HG03039 (cell line): ENCODE results near the gene AP4M1.

Experiments used
- ATAC-seq: cut with Tn5 transposase; IDR thresholded peaks from one replicate; pipeline ENCODE4 v1.9.1; 2021; ENCODE audit warnings: mild to moderate bottlenecking, moderate library complexity; ENCODE audit not compliant: unreplicated experiment

Gene AP4M1

DNA sequence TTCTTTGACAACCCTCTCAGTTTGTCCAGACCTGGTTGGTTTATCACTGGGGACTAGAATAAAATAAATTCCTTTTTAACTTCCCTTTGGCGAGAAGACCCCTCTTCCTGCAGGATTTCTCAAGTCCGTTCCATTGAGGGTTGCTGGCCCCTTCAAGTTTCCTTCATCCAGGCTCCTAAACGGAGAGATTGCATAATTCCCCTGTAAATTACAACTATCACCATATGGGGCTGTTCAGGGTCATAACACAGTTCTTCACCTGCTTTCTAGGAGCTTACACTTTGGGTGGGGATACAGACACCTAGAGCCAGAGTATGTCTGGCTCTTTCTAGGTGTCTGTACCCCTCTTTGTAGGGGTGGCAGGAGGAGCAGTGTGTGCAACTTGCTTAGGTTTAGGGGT lies 15.9 kb upstream of the AP4M1 start:
- ATAC-seq = no peak

DNA sequence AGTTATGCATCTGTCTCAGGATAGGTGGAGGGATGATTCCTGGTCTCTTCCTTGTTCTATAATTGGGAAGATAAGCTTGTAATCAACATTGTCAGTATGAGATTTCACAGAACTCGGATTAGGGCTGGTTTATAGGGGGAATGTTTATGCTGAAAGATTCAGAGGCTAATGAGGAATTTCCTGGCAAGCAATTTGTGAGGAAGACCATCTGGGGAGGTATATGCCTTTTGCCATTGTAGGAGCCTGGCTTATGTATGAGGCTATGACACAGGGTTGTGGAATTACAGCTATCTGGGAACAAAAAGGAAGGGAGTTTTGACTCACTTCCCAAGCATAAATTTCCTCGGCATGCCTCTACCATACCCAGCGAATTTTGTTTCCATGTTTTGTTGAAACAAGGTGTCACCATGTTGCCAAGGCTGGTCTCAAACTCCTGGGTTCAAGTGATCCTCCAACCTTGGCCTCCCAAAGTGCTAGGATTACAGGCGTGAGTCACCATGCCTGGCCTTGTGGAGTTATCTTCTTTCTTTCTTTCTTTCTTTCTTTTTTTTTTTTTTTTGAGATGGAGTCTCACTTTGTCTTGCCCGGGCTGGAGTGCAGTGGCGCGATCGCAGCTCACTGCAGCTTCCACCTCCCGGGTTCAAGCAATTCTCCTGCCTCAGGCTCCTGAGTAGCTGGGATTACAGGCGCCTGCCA lies 14.2 kb upstream of the AP4M1 start:
- ATAC-seq = no peak

DNA sequence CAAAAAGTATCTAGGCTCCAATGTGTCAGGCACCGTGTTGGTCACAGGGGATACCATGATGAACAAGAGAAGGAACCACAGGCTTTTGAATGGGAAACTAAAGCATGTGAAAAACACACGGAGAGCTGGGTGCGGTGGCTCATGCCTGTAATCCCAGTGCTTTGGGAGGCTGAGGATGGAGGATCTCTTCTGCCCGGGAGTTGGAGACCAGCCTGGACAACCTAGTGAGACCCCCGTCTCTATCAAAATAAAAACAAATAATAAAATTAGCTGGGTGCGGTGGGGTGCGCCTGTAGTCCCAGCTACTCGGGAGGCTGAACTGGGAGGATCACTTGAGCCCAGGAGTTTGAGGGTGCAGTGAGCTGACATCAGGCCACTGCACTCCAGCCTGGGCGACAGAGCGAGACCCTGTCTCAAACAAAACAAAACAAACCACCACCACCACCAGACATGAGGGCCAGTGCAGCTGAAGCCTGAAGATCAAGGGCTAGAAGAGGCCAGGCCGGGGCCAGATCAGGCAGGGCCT lies 13.3 kb upstream of the AP4M1 start:
- no peak for ATAC-seq

DNA sequence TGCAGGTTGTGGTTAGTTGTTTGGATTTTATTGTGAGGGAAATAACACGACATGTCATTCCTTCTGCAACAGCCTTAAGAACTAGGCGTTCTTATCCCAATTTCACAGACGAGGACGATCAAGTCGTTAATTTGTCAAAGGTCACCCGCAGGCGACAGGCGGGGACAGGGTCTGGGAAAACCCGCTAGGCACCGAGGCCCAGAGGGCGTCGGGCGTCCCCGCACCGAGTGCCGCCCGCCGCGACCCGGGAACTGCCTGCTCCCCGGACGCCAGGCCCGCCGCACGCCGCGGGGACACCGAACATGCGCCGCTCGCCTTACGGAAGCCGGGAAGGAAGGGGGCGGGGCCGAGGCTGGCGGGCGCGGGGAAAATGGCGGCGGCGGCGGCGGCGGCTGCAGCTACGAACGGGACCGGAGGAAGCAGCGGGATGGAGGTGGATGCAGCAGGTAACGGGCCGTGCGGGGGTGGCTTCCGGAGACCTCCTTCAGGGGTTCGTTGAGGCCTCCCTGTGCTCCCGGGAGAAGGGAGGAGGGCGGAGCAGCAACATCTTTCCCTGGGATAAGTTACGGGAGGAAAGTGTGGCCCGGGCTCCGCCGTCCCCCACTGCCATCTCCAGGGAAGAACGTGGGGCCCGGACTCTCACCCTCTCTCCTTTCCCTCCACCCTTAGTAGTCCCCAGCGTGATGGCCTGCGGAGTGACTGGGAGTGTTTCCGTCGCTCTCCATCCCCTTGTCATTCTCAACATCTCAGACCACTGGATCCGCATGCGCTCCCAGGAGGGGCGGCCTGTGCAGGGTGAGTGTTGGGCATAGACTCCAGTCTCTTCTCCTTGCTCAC lies 12.6 kb upstream of the AP4M1 start, which contains the start of gene COPS6:
Gene COPS6, plus strand, starts transcription at position 349 of the 837 bp plus-strand sequence. Its CDS starts 22 bp downstream, at position 371.
- peak; percentile 52 for ATAC-seq

DNA sequence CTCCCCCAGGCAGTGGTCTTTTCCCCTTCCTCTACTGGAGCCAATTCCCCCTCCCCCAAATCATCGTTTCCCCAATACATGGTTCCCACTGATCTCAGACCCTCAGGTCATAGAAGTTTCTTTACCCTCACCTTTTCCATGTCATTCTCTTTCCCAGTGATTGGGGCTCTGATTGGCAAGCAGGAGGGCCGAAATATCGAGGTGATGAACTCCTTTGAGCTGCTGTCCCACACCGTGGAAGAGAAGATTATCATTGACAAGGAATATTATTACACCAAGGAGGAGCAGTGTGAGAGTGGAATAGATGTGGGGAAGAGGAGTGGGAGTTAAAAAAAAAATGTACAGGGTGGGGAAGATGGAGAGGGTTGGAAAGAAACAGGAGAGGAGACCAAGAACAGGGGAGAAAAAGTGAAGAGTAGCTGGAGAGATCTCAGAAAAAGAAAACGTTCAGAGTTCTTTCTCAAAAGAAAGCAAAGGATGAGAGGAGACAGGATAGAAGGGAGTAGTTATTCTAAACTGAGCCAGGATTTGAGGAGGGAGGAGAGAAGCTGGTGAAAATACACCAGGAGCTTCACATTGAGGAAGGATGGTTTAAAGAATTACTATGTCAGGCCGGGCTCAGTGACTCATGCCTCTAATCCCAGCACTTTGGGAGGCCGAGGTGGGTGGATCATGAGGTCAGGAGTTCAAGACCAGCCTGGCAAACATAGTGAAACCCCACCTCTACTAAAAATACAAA lies 11.8 kb upstream of the AP4M1 start:
- no peak for ATAC-seq

GRCh38 chr7:100090527-100091410 lies 10.7 kb upstream of the AP4M1 start:
- ATAC-seq = no peak

DNA sequence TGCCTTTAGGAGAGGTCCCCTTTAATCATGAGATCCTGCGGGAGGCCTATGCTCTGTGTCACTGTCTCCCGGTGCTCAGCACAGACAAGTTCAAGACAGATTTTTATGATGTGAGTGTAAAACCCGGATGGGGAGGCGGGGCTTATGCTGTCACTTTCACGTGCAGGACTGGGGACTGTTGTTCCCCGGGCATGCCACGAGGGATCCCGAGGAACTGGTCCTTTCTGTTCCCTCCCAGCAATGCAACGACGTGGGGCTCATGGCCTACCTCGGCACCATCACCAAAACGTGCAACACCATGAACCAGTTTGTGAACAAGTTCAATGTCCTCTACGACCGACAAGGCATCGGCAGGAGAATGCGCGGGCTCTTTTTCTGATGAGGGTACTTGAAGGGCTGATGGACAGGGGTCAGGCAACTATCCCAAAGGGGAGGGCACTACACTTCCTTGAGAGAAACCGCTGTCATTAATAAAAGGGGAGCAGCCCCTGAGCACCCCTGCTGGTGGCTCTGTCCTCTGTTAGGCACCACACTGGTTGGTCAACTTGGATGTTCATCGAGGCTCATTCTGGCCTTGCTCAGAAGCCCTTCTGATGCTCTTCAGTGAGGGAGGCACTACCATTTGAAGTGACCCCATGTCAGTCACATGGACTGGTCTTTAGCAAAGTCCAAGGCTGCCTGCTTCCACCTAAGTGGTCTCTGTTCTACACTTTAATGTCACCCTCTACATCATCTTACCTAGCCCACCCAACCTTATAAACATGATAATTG lies 9.8 kb upstream of the AP4M1 start:
- no peak for ATAC-seq

GRCh38 chr7:100093054-100093453 lies 8.4 kb upstream of the AP4M1 start:
- no peak for ATAC-seq

DNA sequence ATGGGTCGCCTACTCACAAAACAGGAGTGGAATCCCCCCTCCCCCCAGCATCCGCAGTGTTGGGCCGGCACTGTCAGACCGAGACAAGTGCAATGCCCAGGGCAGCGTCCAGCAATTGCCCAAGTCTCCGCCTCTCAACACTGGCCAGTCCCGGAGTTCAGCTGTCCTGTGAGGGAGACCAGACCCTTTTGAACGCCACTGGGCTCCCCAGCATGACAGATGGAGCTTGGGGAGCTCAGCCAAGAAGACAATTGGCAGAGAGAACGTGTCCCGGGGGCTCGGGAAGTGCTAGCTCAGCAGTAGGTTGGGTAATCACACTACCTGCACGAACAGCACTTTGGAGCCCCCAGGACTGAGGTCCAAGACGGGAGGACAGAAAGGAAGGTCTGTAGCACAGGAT lies 7.9 kb upstream of the AP4M1 start:
- no peak for ATAC-seq

DNA sequence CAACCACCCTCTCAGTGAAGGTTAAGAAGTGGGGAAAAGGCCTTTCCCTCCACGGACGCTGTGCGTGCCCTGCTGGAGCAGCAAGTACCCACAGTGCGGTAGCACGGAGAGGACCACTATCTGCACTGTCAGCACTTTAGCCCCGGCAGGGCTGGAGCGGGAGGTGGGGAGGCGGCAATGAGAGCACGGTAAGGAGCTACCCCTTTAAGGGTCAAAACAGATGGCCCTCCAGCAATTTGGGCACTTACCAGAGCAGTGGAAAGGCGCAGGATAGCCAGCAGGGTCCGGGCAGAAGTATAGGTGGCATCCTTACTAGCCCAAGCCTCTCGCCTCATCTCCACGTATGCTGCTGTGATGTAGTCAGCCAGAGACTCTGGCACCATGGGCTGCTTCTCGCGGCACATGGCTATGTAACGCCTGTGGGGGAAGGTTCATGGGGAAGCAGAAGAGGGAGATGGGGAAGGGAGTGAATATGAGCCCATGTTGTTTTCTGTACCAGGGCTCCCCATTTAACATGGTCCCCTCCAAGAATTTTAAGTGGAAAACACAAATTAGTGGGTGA lies 7.4 kb upstream of the AP4M1 start:
- ATAC-seq = no peak

- ATAC-seq = no peak
Measured at GRCh38 chr7:100095289-100095688, 6.2 kb upstream of the AP4M1 start.

DNA sequence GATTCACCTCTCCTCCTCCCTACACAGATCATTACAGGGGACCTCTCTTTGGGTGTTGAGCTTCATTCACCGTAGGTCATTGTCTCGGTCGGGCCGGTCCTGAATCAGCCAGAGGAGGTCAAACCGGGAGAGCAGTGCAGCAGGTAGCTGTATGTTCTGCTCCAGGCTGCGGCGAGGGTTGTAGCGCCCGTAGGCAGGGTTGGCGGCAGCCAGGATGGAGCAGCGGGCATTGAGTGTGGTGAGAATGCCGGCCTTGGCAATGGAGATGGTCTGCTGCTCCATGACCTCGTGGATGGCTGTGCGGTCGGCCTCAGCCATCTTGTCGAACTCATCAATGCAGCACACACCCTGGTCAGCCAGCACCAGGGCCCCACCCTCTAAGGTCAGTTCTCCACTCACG lies 5.7 kb upstream of the AP4M1 start:
- ATAC-seq = no peak

DNA sequence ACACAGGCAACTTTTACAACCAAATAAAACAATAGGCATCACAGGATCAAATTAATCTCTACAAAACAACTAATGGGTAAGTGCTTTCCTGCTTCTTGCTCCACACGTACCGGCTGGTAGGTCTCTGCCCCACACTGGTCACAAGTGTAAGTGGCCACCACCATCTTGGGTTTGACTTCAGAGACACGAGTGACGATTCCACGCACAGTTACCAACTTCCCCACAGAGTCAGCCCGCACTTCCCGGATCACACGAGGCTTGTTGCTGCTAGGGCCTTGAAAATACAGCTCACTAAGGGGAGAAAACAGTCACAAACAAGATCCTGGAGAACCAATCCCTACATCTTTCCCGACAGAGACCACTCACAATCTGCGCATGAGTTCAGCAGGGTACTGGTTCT lies 2.5 kb upstream of the AP4M1 start:
- ATAC-seq = no peak

- no peak for ATAC-seq
Measured at GRCh38 chr7:100099452-100099851, 2.0 kb upstream of the AP4M1 start.

DNA sequence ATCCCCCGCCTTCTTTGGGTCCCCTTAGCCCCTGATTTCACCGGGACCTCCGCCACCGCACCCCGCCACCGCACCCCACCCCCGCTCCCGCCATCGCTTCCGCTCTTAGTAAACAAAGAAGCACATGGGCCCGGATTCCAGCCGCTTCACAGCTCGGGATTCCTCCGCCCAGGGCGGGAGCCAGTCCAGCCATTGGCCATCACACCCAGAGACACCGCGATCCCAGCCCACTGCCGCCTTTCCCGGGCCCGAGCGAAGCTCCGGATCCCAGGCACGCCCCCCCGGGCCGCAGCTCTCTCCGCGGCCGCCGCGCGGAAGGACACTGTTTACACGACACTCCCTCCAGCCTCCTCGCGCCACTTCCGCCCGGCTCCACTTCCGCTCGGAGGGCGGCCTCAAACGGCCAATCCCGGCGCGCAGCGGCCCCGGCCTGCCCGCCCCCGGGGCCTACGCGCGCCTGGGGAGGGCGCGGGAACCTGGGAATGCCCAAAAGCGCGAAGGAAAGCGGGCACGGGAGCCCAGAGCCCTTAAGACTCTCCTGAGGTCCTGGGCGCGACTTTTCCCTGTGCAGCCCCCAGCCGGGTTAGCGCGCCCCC lies 925 bp upstream of the AP4M1 start:
- peak; percentile 57 for ATAC-seq

DNA sequence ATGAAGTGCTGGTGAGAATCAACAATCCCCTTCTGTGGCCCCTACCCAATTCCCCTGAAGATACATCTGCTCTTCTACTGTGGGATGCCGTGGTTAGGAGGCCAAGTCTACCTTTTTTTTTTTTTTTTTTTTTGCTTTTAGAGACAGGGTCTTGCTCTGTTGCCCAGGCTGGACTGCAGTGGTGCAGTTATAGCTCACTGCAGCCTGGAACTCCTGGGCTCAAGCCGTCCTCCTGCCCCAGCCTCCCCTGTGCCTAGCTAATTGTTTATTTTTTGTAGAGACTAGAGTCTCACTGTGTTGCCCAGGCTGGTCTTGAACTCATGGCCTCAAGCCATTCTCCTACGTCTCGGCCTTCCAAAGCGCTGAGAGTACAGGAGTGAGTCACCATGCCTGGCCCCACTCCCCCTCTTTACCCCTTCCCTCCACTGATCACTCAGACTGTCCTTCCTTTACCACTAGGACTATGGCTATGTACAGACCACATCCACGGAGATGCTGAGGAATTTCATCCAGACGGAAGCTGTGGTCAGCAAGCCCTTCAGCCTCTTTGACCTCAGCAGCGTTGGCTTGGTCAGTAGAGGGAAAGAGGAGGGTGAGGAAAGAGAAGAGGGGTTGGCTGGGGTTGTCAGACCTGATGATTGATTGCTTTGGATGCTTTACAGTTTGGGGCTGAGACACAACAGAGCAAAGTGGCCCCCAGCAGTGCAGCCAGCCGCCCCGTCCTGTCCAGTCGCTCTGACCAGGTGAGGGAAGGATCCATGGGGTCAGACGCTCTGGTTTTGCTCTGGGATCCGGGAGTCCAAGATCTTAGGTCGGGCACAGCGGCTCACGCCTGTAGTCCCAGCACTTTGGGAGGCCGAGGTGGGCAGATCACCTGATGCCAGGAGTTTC lies 1.8 kb downstream of the AP4M1 start:
- no peak for ATAC-seq

GRCh38 chr7:100105534-100105933 lies 4.1 kb downstream of the AP4M1 start:
- ATAC-seq = no peak

DNA sequence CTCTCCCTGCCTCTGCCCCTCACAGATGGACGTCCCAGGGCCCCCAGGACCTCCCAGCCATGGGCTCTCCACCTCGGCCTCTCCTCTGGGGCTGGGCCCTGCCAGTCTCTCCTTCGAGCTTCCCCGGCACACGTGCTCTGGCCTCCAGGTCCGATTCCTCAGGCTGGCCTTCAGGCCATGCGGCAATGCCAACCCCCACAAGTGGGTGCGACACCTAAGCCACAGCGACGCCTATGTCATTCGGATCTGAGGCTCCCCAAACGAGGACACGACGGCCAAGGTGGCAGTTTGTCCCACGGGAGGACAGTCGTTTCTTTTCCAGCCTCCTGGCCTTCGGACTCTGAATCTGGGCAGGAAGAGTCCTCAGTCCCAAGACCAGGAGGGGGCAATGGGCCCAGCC lies 5.2 kb downstream of the AP4M1 start:
- ATAC-seq = no peak
